ENCODE measurements around the gene MAP10.

GRCh38 chr1:232766904-232767303 lies 38.3 kb upstream of the MAP10 start:
- TF ChIP-seq CTCF (conservative IDR thresholded peaks at IDR 0.05 in 1 of 2, IDR thresholded peaks at IDR 0.05 in 1 of 2; ENCODE audit: low read depth in 1 of 2, low read length in 2 of 2) (no peak), EZH2 (IDR thresholded peaks at IDR 0.05; ENCODE audit: low read length, missing control alignments) (no peak)
